Measurements from ENCODE around the gene MAML3. TPM values are rescaled to one million over a fixed set of nuclear protein-coding genes. Genes with fewer than 3 reads are reported as not detected.

Gene MAML3
- total RNA-seq, 4 donors from 2014 or later = 16.1 to 40.0 (median 18.1) TPM

GRCh38 chr4:139840773-139841172, 313.2 kb downstream of the MAML3 start:
- H3K27ac ChIP-seq = peak overlapping the region in 1 of 4 donors; percentile 54
- no peaks in the 10 kb centered on the region for H3K27me3 ChIP-seq
- H3K36me3 ChIP-seq = no peaks in the 10 kb centered on the region
- intact Hi-C loops (cut with DNase I; ENCODE audit: low total_unique reads) = no loop called here
- 86% methylated on average over 2 of the region's 2 CpGs; no CpG with 5 or more reads in 1 of the 2 donors for WGBS, 2 donors (ENCODE audit: low coverage in 1 of 2)
- DNase-seq = no peak
- in situ Hi-C loops (cut with MboI; ENCODE audit: low pct_ligation_motif_present in 1 of 4, low pct_unique_long_range_greater_than_20kb in 1 of 4, low sequenced_read_pairs in 3 of 4) = no loop called here
- no peak for TF ChIP-seq CTCF (IDR thresholded peaks at IDR 0.05)
- no peak for TF ChIP-seq EP300 (IDR thresholded peaks at IDR 0.05; ENCODE audit: low read depth)
- no peak for TF ChIP-seq POLR2A (IDR thresholded peaks at IDR 0.05)
- no peak for TF ChIP-seq POLR2AphosphoS5 (IDR thresholded peaks at IDR 0.05)
- no peak overlapping the region for H3K4me3 ChIP-seq
- no peaks in the 10 kb centered on the region for H3K9me3 ChIP-seq
- H3K4me1 ChIP-seq = peaks cover 0 to 19% (median 13%) of the 10 kb centered on the region in 4 donors

DNA sequence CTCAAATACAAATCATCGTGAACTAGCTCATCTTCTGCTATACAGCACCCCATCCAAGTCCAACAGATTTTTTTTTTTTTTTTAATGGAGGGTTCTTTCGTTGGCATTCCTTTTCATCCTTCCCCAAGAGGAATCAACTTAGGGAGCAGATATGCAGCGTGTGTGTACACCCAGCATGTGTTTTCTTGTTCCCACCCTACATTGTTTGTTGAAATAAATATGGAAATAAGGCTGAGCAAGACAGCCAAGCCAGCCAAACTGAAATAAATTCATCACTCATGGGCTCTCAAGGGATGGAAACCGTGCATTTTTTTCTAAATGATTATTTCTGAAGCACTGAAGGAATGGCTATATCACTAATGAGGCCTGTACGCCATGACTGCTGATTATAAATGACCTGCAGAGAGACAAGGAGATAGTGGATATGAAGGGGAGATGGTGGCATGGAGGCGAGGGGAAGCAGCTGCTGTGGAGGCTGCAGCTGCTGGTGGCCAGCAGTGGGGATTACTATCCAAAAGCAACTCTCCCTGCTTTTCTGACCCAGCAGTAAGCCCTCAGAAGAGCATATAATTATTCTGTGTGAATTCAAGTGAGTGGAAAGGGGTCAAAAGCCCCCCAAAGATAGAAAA, 314.5 kb downstream of the MAML3 start:
- WGBS, 2 donors (ENCODE audit: low coverage in 1 of 2) = 71% methylated on average over 4 to 6 of the region's 6 CpGs
- Histone ChIP-seq H3K9me3 (no peaks in the 10 kb centered on the region), H3K36me3 (no peaks in the 10 kb centered on the region), H3K4me1 (peaks cover 0 to 19% (median 13%) of the 10 kb centered on the region in 4 donors), H3K4me3 (no peak overlapping the region), H3K27ac (no peak overlapping the region), H3K27me3 (no peaks in the 10 kb centered on the region)
- TF ChIP-seq CTCF (IDR thresholded peaks at IDR 0.05) = no peak
- TF ChIP-seq POLR2A (IDR thresholded peaks at IDR 0.05) = no peak
- TF ChIP-seq EP300 (IDR thresholded peaks at IDR 0.05; ENCODE audit: low read depth) = no peak
- TF ChIP-seq POLR2AphosphoS5 (IDR thresholded peaks at IDR 0.05) = no peak
- intact Hi-C loops (cut with DNase I; ENCODE audit: low total_unique reads) (no loop called here), in situ Hi-C loops (cut with MboI; ENCODE audit: low pct_ligation_motif_present in 1 of 4, low pct_unique_long_range_greater_than_20kb in 1 of 4, low sequenced_read_pairs in 3 of 4) (no loop called here)
- DNase-seq = no peak

GRCh38 chr4:139838811-139839210, 315.2 kb downstream of the MAML3 start:
- Histone ChIP-seq H3K27me3 (no peaks in the 10 kb centered on the region), H3K36me3 (no peaks in the 10 kb centered on the region), H3K9me3 (no peaks in the 10 kb centered on the region), H3K4me3 (no peak overlapping the region), H3K27ac (no peak overlapping the region), H3K4me1 (peaks cover 0 to 19% (median 13%) of the 10 kb centered on the region in 4 donors)
- no peak for TF ChIP-seq EP300 (IDR thresholded peaks at IDR 0.05; ENCODE audit: low read depth)
- TF ChIP-seq POLR2AphosphoS5 (IDR thresholded peaks at IDR 0.05) = no peak
- no peak for TF ChIP-seq CTCF (IDR thresholded peaks at IDR 0.05)
- WGBS, 2 donors (ENCODE audit: low coverage in 1 of 2) = 97% methylated on average over 3 of the region's 3 CpGs; no CpG with 5 or more reads in 1 of the 2 donors
- intact Hi-C loops (cut with DNase I; ENCODE audit: low total_unique reads) = no loop called here
- DNase-seq = no peak
- in situ Hi-C loops (cut with MboI; ENCODE audit: low pct_ligation_motif_present in 1 of 4, low pct_unique_long_range_greater_than_20kb in 1 of 4, low sequenced_read_pairs in 3 of 4) = no loop called here

- TF ChIP-seq POLR2A (IDR thresholded peaks at IDR 0.05) (no peak), POLR2AphosphoS5 (IDR thresholded peaks at IDR 0.05) (no peak), CTCF (IDR thresholded peaks at IDR 0.05) (no peak), EP300 (IDR thresholded peaks at IDR 0.05; ENCODE audit: low read depth) (no peak)
- intact Hi-C loops (cut with DNase I; ENCODE audit: low total_unique reads) (no loop called here), in situ Hi-C loops (cut with MboI; ENCODE audit: low pct_ligation_motif_present in 1 of 4, low pct_unique_long_range_greater_than_20kb in 1 of 4, low sequenced_read_pairs in 3 of 4) (no loop called here)
- no peaks in the 10 kb centered on the region for H3K36me3 ChIP-seq
- 73 to 100% methylated on average over 1 to 2 of the region's 2 CpGs for WGBS, 2 donors (ENCODE audit: low coverage in 1 of 2)
- H3K9me3 ChIP-seq = no peaks in the 10 kb centered on the region
- H3K27me3 ChIP-seq = no peaks in the 10 kb centered on the region
- H3K4me3 ChIP-seq = no peak overlapping the region
- DNase-seq = no peak
- no peak overlapping the region for H3K27ac ChIP-seq
- H3K4me1 ChIP-seq = no peaks in the 10 kb centered on the region
Observed at GRCh38 chr4:139834981-139835391, 319.0 kb downstream of the MAML3 start.

Measured in transverse colon (tissue), 4 donors.